Measurements from ENCODE around the gene EFCAB8.
"Not testable (repeated sequence)": the region's sequence is repeated elsewhere in the genome, so short reads cannot be mapped to it uniquely, and the experiment has no call there.

Gene EFCAB8

DNA sequence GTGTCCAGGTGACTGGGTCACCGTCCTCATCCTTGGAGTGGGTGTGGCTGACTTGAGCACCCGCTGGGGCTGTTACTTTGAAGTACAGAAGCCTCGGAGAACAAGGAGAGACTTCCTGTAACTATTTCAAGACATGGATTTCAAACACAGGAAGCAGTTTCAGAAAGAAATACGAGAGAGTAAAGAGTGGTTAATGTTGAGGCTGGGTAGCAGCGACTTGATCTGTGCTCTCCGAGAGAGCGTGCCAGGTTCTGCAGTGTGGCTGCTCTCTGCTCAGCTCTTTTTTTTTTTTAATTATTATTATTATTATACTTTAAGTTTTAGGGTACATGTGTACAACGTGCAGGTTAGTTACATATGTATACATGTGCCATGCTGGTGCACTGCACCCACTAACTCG, 17.5 kb upstream of the EFCAB8 start:
- no peak for DNase-seq (ENCODE audit: low read depth)

DNA sequence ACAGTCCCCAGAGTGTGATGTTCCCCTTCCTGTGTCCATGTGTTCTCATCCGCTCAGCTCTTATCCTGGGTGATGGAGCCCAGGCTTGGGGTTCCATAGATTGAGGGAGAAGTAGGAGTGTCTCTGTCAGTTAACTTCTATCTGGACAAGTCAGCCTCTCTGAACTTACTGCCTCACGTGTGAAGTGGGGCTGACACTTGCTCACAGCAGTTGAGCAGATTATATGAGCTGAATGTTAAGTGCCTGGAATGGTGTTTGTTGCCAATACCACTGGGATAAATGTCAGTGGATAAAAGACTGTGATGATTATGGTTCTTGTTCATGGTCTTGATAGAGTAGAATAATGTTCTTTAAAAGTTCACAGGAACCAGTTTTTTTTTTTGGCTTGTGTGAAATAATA, 17.1 kb upstream of the EFCAB8 start:
- DNase-seq (ENCODE audit: low read depth) = no peak

DNA sequence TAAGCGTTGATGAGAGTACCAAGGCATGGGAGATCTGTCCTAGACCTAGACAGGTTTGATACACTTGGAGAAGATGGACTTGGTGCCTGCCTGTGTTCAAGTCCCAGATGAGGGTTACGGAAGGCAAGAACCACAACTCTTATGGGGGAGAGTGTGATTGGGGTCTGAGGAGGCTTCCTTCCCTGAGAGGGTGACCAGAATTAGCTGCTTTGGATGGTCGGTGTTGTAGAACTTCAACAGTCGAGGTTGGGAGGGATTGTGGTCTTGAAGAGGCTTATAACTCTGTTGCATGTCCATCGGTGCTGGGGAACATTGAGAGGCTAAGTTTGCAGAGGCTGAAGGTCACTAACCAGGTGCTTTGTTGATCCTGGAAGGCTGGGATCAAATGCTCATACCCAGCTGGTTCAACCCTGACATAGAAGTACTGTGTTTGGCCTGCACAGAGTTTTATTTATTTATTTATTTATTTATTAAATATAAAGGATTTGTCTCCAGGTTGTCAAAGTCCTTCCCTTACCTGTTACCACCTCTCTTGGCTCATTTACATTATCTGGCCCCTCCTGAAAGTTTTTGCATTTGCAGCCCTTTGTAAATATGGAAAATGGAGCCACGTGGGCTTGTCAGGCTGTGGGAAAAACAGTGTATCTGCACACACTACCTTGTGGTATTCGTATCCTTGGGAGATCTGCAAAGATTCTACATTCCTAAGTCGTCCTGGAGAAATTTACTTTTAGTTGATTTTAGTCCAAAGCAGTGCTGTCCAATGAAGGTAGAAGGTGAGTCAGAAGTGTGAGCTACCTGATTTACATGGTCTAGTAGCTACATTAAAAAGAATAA, 15.8 kb upstream of the EFCAB8 start:
- no peak for DNase-seq (ENCODE audit: low read depth)

DNA sequence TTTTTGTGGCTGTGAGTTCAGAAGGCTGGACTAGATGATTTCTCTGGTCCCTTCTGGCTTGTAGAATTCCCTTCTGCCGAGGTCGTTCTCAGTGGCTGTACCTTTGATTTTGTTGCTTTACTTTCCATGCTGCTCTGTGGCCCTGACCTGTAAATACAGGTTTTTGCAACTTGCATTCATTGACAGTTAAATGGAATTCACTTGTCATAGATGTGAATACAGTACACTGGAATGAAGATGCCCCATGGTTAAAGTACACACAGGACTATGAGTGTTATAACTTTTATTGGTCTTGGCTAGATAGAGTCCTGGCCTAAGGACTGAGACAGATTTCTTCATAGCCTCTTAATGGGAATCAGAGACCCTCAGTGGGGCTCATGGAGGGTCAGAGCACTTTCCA, 12.9 kb upstream of the EFCAB8 start:
- no peak for DNase-seq (ENCODE audit: low read depth)

DNA sequence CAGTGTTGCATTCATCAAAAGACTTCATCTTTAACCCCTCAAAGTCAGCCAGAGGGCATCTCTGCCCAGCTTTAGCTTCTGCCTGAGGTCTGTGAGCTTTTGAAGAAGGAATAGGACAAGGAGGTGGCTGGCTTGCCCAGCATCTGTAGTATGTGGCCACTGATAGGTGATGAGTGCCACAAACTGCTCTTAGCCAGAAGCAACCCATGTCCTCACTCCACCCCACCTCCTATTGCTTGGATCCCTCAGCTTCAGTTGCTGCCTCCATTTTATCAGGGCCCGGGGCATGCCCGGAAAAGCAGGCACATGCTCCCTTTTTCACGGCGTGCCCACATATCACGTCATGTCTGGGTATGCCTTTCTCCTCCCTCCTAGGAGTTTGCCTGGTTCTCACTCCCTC, 11.9 kb upstream of the EFCAB8 start:
- DNase-seq (ENCODE audit: low read depth) = no peak

DNA sequence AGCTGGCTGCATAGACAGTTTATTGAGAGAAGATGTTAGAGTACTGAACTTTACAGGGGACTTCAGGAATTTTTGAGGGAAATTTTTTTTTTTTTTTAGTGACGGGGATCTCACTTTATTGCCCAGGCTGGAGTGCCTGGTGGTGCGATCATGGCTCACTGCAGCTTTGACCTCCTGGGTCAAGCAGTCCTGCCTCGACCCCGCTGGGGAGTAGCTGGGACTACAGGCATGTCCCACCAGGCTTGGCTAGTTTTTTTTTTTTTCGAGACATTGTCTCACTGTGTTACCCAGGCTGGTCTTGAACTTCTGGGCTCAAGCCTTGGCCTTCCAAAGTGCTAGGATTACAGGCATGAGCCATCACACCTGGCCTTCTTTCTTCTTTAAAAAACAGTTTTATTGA, 10.8 kb upstream of the EFCAB8 start:
- no peak for DNase-seq (ENCODE audit: low read depth)

DNA sequence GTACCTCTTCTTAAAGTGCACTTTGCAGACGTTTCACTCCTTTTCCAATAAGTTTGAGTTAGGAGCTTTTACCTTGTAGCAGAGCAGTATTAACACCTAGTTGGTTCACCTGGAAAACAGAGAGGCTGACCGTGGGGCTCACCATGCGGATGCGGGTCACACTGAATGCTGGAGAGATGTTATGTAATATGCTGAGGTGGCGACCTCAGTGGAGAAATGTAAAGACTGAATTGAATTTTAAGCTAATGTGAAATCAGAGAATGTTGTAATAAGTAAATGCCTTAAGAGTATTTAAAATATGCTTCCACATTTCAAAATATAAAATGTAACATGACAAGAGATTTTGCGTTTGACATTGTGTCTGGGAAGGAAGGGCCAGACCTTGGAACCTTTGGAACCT, 9.9 kb upstream of the EFCAB8 start:
- DNase-seq (ENCODE audit: low read depth) = no peak

DNA sequence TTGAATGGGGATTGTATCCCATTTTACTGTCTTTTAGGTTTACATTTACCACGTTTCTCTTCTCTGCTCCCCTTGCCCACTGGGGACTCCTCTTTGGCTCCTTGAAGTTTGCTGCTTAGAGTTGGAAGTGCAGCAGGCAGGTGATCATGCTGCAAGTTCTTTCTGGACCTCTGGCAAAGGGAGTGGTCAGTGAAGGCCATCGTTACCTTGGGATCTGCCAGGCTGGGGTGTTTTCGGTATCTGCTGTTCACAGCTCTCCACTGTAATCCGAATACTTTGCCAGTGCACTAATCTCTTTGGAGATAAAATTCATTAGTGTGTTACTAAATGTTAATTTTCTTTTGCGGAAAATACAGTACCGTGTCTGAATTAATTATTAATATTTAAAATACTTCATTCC, 9.1 kb upstream of the EFCAB8 start:
- no peak for DNase-seq (ENCODE audit: low read depth)

DNA sequence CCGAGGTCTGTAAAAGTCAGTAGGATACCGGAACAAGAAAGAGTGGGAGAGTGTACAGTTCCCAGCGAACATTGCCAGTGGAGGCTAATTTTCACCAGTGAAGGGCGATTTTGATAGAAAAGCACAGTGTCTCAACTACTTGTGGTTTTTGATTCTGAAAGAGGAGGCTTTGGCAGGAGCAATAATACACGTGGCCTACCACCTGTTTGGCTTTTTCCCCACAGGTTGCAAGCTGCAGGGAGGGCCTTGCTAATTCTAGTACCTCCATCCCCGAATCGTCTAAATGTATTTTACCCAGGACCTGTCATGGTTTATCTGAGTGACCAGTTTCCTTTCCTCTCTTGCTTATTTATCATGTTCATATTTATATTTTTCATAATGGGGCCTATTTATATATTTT, 3.3 kb upstream of the EFCAB8 start:
- DNase-seq (ENCODE audit: low read depth) = no peak

DNA sequence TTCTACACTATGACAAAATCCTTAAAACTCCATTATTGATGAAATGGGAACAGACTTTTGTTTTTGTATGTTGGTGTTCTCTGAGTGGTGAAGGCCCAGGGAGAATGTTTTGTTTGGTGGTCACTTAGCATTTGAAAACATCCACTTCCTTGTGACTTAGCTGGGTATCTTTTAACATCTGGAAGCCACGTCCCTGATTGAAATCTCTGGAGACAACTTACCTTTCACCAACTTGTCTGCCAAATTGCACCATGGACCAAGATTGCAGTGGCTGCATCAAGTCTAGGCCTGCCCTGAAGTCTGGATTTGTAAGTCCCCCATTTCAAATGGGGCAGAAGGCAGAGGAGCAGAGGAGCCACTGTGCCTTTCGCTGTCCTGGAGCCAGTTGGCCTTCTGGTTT, 534 bp upstream of the EFCAB8 start:
- no peak for DNase-seq (ENCODE audit: low read depth)

DNA sequence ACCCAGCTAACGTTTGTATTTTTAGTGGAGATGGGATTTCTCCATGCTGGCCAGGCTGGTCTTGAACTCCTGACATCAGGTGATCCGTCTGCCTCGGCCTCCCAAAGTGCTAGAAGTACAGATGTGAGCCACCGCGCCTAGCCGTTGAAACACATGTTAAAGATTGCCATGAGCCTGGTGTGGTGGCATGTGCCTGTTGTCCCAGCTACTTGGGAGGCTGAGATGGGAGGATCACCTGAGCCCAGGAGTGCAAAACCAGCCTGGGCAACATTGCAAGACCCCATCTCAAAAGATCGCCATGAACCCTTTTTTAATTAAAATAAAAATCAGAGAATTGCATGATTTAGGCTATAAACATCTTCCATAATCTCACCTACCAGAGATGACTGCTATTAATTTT, 2.7 kb downstream of the EFCAB8 start:
- DNase-seq (ENCODE audit: low read depth) = no peak

DNA sequence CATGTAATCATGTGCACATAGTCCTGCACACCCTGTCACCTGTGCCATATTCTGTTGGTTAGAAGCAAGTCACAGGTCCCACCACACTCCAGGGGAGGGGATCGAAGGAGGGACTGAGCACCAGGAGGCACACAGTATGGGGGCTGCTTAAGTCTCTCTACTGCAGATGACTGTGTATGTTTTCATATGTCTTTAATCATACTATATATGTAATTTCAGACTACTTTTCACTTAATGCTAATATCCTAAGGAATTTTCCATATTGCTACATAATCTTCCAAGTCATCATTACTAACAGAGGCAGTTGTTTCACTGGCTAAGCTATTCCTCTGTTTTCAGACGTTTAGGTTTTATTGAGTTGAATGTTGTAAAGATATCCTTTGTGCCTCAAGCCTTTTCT, 10.8 kb downstream of the EFCAB8 start:
- no peak for DNase-seq (ENCODE audit: low read depth)

DNA sequence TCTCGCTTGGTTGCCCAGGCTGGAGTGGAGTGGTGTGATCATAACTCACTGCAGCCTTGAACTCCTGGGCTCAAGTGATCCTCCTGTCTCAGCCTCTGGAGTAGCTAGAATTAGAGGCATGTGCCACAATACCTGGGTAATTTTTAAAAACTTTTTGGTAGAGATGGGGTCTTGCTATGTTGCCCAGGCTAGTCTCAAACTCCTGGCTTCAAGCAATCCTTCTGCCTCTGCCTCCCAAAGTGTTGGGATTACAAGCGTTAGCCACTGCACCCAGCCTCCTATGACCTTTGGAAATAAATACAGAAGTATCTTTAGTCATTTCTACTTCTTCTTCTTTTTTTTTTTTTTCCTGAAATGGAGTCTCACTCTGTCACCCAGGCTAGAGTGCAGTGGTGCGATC, 11.8 kb downstream of the EFCAB8 start:
- DNase-seq (ENCODE audit: low read depth) = not testable (repeated sequence)

DNA sequence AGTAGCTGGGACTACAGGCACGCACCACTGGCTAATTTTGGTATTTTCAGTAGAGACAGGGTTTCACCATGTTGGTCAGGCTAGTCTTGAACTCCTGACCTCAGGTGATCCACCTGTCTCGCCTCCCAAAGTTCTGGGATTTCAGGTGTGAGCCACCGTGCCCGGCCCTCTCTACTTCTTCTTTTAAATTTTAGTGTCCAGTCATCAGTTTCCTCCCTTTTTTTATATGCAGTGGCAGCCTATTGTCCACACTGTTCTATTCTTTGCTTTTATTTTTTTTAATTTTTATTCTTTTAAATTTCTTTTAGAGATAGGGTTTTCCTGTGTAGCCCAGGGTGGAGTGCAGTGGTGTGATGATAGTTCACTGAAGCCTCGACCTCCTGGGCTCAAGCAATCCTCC, 12.3 kb downstream of the EFCAB8 start:
- no peak for DNase-seq (ENCODE audit: low read depth)

DNA sequence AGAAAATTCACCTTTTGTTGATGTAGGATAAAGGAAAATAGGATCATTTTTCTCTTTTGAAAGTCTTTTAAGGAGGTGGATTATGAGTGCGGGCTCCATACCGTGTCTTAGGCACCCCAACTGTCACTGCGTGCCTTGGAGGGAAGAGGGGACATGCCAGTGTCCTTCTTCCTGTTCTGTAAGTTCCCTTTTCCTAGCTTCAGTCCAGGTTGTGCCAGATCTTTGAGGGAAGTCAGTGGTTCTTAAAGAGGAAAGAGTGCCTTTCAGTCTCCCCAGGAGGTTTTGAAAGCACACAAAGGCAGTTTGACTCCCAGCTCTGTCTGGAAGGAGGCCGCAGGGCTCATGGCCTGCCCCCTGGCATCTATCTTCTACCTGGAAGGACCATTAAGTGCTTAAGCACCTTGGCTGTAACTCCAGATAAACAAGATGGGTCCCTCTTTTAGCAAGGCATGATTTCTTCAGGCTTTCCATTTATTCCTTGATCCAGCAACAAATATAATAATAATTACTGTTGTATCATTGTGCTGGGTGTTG, 13.0 kb downstream of the EFCAB8 start:
- DNase-seq (ENCODE audit: low read depth) = no peak

DNA sequence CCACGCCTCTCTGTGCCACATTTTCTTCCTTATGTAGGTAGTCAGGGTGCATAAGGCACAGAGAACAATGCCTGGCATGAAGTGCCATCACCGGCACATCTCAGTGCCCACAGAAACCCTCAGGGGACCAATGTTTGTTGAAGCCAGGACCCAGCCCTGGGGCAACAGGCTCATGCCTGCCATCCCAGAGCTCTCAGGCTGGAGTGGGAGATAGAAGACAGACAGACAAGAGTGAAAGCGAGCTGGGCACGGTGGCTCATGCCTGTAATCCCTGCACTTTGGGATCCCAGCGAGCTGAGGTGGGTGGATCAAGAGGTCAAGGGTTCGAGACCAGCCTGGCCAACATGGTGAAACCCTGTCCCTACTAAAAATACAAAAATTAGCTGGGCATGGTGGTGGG, 13.5 kb downstream of the EFCAB8 start:
- no peak for DNase-seq (ENCODE audit: low read depth)

DNA sequence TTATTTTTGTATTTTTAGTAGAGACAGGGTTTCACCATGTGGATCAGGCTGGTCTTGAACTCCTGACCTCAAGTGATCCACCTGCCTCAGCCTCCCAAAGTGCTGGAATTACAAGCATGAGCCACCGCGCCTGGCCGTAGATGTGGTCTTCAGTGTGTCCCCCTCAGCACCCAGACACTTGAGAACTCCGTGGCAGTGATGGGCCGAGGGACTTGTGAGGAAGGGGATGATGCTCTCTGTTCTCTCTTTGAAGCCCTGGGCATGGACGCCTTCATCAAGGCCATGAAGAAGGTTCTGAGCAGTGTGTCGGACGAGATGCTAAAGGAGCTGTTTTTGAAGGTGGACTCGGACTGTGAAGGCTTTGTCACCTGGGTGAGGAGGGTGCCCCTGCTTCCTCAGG, 16.9 kb downstream of the EFCAB8 start:
- DNase-seq (ENCODE audit: low read depth) = no peak

DNA sequence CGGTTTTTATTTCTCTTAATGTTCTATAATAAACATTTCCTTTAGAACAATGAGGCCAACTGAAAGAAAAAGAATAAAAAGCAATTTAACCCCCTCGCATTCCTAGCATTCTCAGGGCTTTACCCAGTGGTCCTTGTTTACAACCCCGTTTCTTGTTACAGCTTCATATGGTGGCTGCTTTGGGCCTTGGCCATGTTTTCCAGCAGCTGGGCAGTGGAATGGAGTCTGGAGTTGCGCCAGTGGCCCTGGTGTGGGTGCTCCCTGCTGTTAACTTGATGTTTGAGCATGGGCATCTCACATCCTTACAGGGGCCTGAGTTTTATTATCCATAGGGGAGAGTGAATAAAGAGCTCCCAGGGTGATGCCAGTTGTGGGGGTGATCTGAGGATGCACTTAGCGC, 18.8 kb downstream of the EFCAB8 start:
- DNase-seq (ENCODE audit: low read depth) = no peak

DNA sequence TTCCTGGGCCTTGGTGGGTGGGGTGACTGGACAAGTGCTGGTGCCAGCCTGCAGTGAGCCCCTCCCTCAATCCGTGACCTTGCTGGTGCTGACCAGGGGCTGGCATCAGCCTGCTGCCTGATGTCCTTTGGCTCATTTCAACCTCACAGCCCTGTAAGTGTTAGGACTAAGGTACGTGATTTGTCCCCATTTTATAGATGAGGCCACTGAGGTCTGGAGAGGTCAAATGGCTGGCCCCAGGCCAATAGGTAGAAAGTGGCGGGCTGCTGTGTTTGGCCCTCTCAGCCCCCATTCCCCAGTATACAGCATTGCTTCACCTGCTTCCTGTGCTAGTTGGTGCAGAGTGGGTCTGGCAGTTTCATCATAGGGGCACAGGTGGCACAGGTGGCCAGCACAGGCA, 20.1 kb downstream of the EFCAB8 start:
- no peak for DNase-seq (ENCODE audit: low read depth)

DNA sequence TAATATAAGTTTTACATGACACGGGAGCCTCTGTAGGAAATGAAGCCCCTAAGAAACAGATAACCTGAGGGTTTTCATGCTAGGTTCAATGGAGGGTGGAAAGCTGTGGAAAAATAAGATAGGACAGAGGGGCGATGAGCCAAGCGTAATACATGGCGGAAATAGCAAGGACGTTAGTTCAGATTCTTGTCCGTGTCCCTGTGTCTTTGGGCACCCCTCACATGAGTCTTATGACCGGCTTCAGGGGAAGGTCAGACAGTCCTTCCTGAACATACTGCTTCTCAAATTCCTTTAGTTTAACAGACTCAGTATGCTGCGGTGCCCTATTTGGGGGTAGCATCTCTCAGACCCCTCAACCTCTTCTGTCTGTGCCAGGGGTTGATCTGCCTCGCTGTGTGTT, 20.8 kb downstream of the EFCAB8 start:
- DNase-seq (ENCODE audit: low read depth) = no peak

DNA sequence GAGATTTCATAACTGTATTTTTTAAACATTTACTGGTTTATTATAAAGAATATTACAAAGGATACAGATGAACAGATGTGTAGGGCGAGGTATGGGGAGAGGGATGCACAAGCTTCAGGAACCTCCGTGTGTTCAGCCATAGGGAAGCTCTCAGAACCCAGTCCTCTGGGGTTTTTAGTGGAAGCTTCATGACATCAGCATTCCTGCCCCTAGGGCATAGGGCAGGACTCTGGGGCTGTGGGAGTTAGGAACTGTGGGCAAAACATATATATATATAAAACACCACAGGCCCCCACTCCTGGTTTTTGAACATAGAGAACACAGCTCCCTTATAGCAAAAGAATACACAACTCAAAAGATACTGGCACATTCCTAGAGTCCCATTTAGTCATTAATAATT, 21.9 kb downstream of the EFCAB8 start:
- DNase-seq (ENCODE audit: low read depth) = no peak

DNA sequence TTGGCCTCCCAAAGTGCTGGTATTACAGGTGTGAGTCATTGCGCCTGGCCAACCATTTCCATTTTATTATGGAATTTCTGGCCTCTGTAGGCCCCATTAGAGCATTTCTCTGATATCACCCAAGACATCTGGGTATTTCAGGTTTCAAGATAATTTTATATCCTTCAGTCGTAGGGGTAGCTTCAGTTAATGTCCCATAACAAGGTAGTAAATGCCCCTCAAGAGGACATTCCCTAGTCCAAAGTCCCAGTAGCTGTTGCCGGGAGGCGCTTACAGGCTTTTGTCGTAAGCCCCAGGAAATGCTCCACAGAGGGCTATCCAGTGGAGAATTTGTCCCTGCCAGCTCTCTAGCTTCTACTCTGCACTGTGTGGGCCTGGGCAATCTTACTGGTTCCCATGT, 24.4 kb downstream of the EFCAB8 start:
- no peak for DNase-seq (ENCODE audit: low read depth)

DNA sequence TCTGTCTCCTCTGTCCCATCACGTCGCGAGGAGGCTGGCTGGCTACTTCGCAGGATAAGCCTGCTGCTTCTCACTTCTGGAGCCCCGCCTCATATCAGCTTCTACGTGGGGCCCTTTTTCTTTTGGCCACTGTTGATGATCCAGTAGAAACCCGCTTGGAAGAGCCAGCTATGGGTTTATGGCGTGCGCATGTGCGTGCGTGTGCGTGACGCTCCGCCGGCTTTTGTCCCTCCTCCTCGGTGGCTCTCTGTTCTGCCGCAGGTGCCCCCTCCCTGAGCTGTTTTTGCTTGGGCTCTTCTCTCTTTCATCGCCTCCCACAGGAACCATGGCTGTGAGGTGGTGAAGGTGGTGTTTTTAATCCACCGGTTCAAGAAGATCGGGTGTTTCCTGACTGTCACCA, 26.5 kb downstream of the EFCAB8 start:
- DNase-seq (ENCODE audit: low read depth) = no peak

DNA sequence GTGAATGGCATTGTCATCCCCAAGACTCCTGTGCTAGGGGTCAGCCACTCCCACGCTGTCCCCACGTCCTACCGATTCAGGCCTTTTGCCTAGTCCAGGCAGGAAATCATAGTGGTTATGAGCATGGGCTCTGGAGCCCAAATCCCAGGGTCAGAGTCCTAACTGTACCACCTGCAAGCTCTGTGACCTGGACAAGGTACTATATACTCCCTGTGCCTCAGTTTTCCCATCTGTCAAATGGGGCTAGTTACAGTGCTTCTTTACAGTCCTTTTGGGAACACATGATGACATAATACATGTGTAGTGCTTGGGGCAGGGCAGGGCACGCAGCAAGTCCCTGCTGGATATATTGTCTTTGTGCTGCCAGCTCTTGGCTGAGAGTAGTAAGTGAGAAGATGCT, 27.2 kb downstream of the EFCAB8 start:
- no peak for DNase-seq (ENCODE audit: low read depth)

Measured in T follicular helper cell (primary cell).